ENCODE measurements around the gene SHROOM2.

Gene SHROOM2

GRCh38 chrX:9903146-9903545 lies 116.9 kb downstream of the SHROOM2 start:
- no peak for TF ChIP-seq FOXP2 (optimal IDR thresholded peaks at IDR 0.05; ENCODE audit: borderline replicate concordance, extremely low read depth, extremely low read length, insufficient read depth)
- TF ChIP-seq POLR2AphosphoS5 (IDR thresholded peaks at IDR 0.05; ENCODE audit: low read depth, low read length), result no peak
- no peak for TF ChIP-seq REST (IDR thresholded peaks at IDR 0.05; ENCODE audit: insufficient read depth in 1 of 2, low read depth in 2 of 2, low read length in 2 of 2)
- TF ChIP-seq TAF1 (IDR thresholded peaks at IDR 0.05; ENCODE audit: borderline replicate concordance, insufficient read depth, low read length), result no peak
- no peak for TF ChIP-seq SIN3A (IDR thresholded peaks at IDR 0.05; ENCODE audit: borderline replicate concordance, insufficient read depth, low read length)

GRCh38 chrX:9905288-9905687 lies 119.1 kb downstream of the SHROOM2 start:
- TF ChIP-seq SIN3A (IDR thresholded peaks at IDR 0.05; ENCODE audit: borderline replicate concordance, insufficient read depth, low read length) (no peak), FOXP2 (optimal IDR thresholded peaks at IDR 0.05; ENCODE audit: borderline replicate concordance, extremely low read depth, extremely low read length, insufficient read depth) (no peak), POLR2AphosphoS5 (IDR thresholded peaks at IDR 0.05; ENCODE audit: low read depth, low read length) (no peak), TAF1 (IDR thresholded peaks at IDR 0.05; ENCODE audit: borderline replicate concordance, insufficient read depth, low read length) (no peak), REST (IDR thresholded peaks at IDR 0.05; ENCODE audit: insufficient read depth in 1 of 2, low read depth in 2 of 2, low read length in 2 of 2) (no peak)

- TF ChIP-seq POLR2AphosphoS5 (IDR thresholded peaks at IDR 0.05; ENCODE audit: low read depth, low read length) (no peak), SIN3A (IDR thresholded peaks at IDR 0.05; ENCODE audit: borderline replicate concordance, insufficient read depth, low read length) (no peak), FOXP2 (optimal IDR thresholded peaks at IDR 0.05; ENCODE audit: borderline replicate concordance, extremely low read depth, extremely low read length, insufficient read depth) (no peak), REST (IDR thresholded peaks at IDR 0.05; ENCODE audit: insufficient read depth in 1 of 2, low read depth in 2 of 2, low read length in 2 of 2) (no peak), TAF1 (IDR thresholded peaks at IDR 0.05; ENCODE audit: borderline replicate concordance, insufficient read depth, low read length) (no peak)
Measured at GRCh38 chrX:9905721-9906120, 119.5 kb downstream of the SHROOM2 start.

- no peak for TF ChIP-seq SIN3A (IDR thresholded peaks at IDR 0.05; ENCODE audit: borderline replicate concordance, insufficient read depth, low read length)
- no peak for TF ChIP-seq TAF1 (IDR thresholded peaks at IDR 0.05; ENCODE audit: borderline replicate concordance, insufficient read depth, low read length)
- TF ChIP-seq FOXP2 (optimal IDR thresholded peaks at IDR 0.05; ENCODE audit: borderline replicate concordance, extremely low read depth, extremely low read length, insufficient read depth), result no peak
- TF ChIP-seq REST (IDR thresholded peaks at IDR 0.05; ENCODE audit: insufficient read depth in 1 of 2, low read depth in 2 of 2, low read length in 2 of 2), result no peak
- TF ChIP-seq POLR2AphosphoS5 (IDR thresholded peaks at IDR 0.05; ENCODE audit: low read depth, low read length), result no peak
Measured at GRCh38 chrX:9906919-9907318, 120.7 kb downstream of the SHROOM2 start.

Data from PFSK-1 (cell line).